OCI-LY1 (cell line): ENCODE measurements around the gene CALHM5.

ENCODE experiments used
- EZH2 ChIP-seq: fragments of 200-600 bp; sonication (generic), shearing (Covaris generic); IDR thresholded peaks from 2 replicates; pipeline ENCODE4 v1.8.0; 2017; ENCODE audit warnings: borderline replicate concordance, mixed run types, mild to moderate bottlenecking, antibody characterized with exemption, low read length, moderate library complexity, mixed read lengths
- TF ChIP-seq, protein P1 (sequence below): fragments of 200-600 bp; sonication (generic), shearing (Covaris generic); IDR thresholded peaks from 2 replicates; pipeline ENCODE4 v1.5.1; 2017; ENCODE audit warnings: mild to moderate bottlenecking, antibody characterized with exemption, low read length, moderate library complexity, mixed read lengths

DNA sequence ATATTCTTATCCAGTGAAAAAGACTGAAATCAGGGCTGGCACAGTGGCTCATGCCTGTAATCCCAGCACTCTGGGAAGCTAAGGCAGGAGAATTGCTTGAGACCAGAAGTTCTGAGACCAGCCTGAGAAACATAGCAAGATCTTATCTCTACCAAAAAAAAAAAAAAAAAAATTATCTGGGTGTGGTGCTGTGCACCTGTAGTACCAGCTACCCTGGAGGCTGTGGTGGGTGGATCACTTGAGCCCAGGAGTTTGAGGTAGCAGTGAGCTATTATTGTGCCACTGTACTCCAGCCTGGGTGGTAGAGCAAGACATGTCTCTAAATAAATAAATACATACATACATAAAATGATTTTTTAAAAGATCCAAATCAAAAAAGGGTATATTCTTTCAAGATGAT is 43.9 kb upstream of the CALHM5 start:
- TF ChIP-seq, protein P1, sequence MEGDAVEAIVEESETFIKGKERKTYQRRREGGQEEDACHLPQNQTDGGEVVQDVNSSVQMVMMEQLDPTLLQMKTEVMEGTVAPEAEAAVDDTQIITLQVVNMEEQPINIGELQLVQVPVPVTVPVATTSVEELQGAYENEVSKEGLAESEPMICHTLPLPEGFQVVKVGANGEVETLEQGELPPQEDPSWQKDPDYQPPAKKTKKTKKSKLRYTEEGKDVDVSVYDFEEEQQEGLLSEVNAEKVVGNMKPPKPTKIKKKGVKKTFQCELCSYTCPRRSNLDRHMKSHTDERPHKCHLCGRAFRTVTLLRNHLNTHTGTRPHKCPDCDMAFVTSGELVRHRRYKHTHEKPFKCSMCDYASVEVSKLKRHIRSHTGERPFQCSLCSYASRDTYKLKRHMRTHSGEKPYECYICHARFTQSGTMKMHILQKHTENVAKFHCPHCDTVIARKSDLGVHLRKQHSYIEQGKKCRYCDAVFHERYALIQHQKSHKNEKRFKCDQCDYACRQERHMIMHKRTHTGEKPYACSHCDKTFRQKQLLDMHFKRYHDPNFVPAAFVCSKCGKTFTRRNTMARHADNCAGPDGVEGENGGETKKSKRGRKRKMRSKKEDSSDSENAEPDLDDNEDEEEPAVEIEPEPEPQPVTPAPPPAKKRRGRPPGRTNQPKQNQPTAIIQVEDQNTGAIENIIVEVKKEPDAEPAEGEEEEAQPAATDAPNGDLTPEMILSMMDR, result no peak
- TF ChIP-seq EZH2, result no peak
